HS-27A (cell line): ENCODE results near the gene LIPH.
"Not testable (repeated sequence)": the region's sequence is repeated elsewhere in the genome, so short reads cannot be mapped to it uniquely, and the experiment has no call there.

Experiments used
- DNase-seq: peaks from one replicate; pipeline ENCODE4 v3.0.0-alpha.2; 2012; ENCODE audit warnings: low read depth, missing footprints

The LIPH gene

DNA sequence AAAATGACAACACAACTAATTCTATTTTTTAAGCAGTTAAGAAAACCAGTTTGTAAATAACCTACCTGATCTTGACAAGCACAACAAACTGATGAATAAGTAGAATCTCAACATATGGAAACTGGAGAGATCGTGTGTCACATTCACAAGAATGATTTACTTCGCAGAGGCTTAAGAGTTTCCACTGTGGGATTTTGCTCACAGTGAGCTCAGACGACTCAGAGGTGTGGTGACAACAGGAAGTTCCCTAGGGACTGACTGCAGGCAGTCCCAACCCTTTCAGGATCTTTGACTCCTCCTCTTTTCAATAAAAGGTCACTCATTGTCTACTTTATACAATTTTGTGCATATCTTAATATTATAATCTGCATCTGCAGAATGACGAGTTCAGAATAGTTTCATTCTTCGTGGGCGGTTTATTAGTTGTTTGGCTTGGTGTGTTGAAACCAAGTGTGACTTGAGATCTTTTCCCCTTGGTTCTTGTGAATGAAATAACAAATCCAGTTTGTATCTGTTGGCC is at the start of gene LIPH:
TSS of gene LIPH (minus strand) at position 231 of the 520 bp plus-strand sequence. CDS start at position 114, 117 bp downstream.
- no peak for DNase-seq

DNA sequence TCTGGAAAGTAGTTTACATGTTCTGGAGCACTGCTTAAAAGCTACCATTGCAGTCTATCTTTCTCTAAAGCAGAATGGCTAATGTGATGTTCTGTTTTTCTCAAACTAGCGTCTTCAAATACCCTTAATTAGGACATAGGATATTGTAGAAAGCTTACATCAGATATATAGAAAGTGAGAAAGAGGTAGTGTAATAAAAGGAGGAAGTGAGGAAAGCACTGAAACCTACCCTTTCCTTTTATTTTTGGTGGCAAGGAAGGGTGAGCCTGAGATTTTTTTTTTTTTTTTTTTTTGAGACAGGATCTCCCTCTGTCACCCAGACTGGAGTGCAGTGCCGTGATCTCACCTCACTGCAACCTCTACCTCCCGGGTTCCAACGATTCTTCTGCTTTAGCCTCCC is 43.1 kb upstream of the LIPH start:
- DNase-seq: no peak

DNA sequence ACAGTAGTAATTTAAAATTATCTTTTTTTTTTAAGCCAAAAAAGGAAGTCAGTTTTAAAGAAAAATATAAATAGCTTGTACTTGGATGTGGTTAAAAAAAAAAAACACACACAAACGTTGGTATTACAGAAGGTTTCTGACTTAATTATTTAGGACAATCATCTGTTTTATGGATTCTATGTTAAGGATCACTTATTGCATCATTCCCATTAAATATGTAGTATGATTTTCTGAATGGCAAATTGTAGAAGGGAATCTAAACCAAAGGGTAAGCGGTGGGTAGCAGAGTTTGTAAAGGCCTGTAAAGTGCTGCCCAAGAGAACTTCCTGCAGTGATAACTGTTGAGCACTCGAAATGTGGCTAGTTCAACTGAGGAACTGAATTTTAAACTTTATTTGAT is 41.7 kb upstream of the LIPH start:
- no peak for DNase-seq

DNA sequence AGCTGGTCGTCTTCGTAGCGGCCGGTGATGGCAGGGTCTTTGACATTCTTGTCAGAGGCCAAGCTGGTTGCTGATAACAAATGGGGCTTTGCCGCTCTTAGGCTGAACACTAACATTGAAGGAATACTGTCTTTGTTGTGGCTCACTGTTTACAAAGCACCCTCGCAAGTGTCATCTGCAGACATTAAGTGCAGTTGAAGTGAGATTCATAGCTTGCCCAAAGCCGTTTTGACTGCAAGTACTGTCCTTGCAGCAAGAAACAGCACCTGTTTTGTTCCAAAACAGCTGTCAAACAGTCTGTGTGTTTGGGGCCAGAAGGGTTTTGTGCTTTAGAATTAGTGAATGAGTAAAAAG is 34.3 kb upstream of the LIPH start:
- peak; percentile 2 for DNase-seq

- peak; percentile 96 for DNase-seq
Measured at GRCh38 chr3:185585859-185586685, 33.7 kb upstream of the LIPH start, which contains the start of gene SENP2. Gene SENP2 (plus strand): TSS chr3:185586295. CDS start chr3:185586414, 119 bp downstream.

DNA sequence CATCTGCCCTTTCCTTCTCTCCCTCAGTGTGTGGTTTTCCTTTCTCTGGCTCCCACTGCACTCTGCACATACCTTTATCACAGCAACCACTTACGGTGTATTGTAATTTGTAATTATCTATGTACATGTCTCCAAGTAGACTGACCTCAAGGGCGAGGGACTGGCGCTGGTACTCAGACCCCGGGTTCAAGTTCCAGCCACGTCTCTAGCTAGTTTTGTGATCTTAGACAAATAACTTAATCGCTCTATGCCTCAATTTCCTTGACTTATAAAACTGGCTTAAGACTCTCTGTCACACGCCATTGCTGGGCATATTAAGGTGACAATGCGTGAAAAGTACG is 33.1 kb upstream of the LIPH start:
- DNase-seq: no peak

GRCh38 chr3:185584686-185585085 is 32.3 kb upstream of the LIPH start:
- no peak for DNase-seq

GRCh38 chr3:185583925-185584324 is 31.5 kb upstream of the LIPH start:
- no peak for DNase-seq

DNA sequence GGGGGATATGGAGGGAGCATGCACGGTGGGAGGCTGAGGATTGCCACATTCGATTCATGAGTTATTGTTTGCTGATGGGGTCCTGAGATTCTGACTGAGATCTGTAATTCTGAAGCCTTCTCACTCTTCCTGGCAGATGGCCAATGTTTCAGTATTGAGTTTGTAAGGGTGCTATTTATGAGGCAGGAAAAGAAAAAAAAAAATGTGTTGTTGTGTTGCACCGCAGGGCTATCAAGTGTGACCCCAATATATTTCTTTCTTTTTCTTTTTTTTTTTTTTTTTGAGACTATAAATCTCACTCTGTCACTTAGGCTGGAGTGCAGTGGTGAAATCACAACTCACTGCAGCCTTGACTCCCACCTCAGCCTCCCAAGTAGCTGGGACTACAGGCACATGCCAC is 30.5 kb upstream of the LIPH start:
- DNase-seq: no peak

GRCh38 chr3:185582236-185582635 is 29.8 kb upstream of the LIPH start:
- DNase-seq: no peak

DNA sequence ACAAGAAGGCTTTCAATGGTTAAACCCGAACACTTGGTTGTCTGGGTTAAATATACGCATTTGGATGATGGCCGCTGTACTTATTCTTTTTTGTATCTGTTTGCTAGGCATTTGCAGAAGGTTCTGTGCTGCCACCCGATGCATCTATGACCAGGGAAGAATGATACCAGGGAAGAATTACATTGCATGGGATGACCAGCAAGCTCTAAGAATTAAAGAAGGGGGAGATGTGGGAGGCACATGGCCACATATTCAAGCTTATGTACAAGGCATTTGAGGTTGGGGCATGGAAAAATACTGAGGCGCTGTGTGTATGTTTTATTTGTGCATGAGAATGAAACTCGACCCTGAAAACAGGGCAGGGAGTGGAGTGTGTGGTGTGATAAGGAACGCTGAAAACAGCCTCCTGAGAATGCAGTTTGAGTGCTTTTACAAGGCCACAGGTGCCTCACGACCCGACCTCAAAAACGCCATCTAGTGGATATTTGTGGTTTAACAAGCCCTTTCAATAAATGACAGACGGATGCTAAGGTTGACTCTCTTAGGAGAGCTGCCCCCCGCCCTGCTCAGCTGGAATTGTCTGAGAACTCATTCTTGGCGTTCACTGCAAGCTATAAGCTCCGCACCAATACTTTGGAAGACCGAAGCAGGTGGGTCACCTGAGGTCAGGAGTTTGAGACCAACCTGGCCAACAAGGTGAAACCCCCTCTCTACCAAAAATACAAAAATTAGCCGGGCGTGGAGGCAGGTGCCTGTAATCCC is 22.9 kb upstream of the LIPH start:
- DNase-seq: not testable (repeated sequence)

DNA sequence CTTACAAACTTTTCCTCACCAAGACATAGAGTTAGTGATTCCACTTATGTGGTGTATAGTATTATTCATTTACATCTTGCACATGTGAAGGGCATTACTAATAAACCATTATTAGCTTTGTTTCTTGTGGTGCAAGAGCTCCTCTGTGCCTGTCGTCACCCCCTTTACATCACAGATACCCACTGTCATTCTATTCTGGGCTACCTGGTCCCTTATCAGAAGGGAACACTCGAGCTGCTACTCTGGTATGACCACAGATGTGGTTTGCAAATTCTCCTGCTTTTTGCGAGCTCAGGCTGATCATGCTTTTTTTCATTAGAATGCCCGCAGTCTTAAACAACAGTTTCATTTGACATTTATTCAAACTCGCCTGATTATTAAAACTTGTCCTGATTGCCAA is 19.8 kb upstream of the LIPH start:
- no peak for DNase-seq

- DNase-seq: no peak
Measured at GRCh38 chr3:185561958-185562357, 9.6 kb upstream of the LIPH start.

- DNase-seq: no peak
Measured at GRCh38 chr3:185561374-185561943, 9.1 kb upstream of the LIPH start.

GRCh38 chr3:185560676-185561075 is 8.3 kb upstream of the LIPH start:
- DNase-seq: no peak

- no peak for DNase-seq
Measured at GRCh38 chr3:185559706-185560090, 7.3 kb upstream of the LIPH start.

DNA sequence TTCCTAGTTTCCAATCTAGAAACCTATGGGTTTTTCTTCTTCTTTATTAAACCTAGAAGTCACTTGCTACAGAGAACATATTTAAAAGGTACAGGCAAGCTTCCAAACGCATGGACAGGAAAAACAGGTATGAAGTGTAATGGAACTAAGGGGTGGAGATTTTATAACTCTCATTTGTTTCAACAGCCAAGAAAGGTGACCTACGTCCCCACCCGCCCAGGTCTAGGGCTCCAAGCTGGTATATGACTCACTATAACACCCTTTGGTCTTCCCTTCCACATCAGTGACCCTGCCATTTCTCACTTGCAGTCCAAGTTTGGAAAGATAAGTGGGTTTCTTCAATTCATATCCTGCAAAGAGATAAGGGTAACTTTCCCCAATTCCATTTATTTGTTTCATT is 6.0 kb upstream of the LIPH start:
- DNase-seq: no peak

GRCh38 chr3:185556640-185557039 is 4.3 kb upstream of the LIPH start:
- not testable (repeated sequence) for DNase-seq

- no peak for DNase-seq
Measured at GRCh38 chr3:185555860-185556347, 3.5 kb upstream of the LIPH start.

DNA sequence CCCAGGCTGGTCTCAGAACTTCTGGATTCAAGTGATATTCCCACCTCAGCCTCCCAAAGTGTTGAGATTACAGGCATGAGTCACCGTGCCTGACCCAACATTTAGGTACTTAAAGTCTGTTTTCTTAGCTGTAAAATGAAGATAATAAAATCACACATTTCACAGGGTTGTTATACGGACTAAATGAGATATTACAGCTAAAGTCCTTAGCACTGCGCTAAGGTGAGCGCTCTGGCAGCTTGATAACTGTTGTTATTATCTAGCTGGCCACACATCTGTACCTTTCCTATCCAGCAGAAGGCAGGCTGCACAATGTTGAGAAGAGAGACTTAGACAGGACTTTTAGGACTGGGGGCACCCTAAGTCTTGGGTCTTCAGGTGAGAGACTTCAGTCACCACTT is 2.7 kb upstream of the LIPH start:
- no peak for DNase-seq

GRCh38 chr3:185549651-185550111 is 2.7 kb downstream of the LIPH start:
- no peak for DNase-seq

GRCh38 chr3:185549122-185549521 is 3.3 kb downstream of the LIPH start:
- peak; percentile 96 for DNase-seq

GRCh38 chr3:185540695-185541094 is 11.7 kb downstream of the LIPH start:
- no peak for DNase-seq
